GM23338 (cell line): ENCODE data around the gene GDPD2. TPM values are rescaled to one million over a fixed set of nuclear protein-coding genes. Genes with fewer than 3 reads are reported as not detected.

Source experiments
- ATAC-seq: fragments of 200-7000 bp; cut with Tn5 transposase; 3 replicates; pipeline ENCODE4 v1.9.1; 2020
- DNase-seq: peaks from one replicate; pipeline ENCODE4 v3.0.0-alpha.2; 2015; ENCODE audit warnings: low spot score
- H2AFZ ChIP-seq: fragments of 200-600 bp; sonication (generic); 2 replicates; pipeline ENCODE4 v1.8.0; 2016; ENCODE audit warnings: antibody characterized with exemption, mild to moderate bottlenecking, moderate library complexity
- H3F3A ChIP-seq: fragments of 200-600 bp; sonication (generic); replicated peaks from 2 replicates; pipeline ENCODE4 v1.8.0; 2017; ENCODE audit warnings: antibody characterized with exemption, mixed run types, low read depth
- H3K27ac ChIP-seq: fragments of 200-600 bp; sonication (generic); 2 replicates; pipeline ENCODE4 v1.6.1; 2016; ENCODE audit warnings: low read depth
- H3K27me3 ChIP-seq: fragments of 200-600 bp; sonication (generic); 2 replicates; pipeline ENCODE4 v1.8.0; 2016; ENCODE audit warnings: mild to moderate bottlenecking, mixed run types, moderate library complexity; ENCODE audit not compliant: insufficient read depth
- H3K36me3 ChIP-seq: fragments of 200-600 bp; sonication (generic); 2 replicates; pipeline ENCODE4 v1.8.0; 2016; ENCODE audit warnings: mild to moderate bottlenecking; ENCODE audit not compliant: insufficient read depth
- H3K4me1 ChIP-seq: fragments of 200-600 bp; sonication (generic); 2 replicates; pipeline ENCODE4 v1.8.0; 2016; ENCODE audit warnings: mild to moderate bottlenecking, moderate library complexity; ENCODE audit not compliant: insufficient read depth
- H3K4me2 ChIP-seq: fragments of 200-600 bp; sonication (generic); 2 replicates; pipeline ENCODE4 v1.7.1; 2017; ENCODE audit warnings: mixed run types
- H3K4me3 ChIP-seq: fragments of 200-600 bp; sonication (generic); 2 replicates; pipeline ENCODE4 v1.6.1; 2016; ENCODE audit warnings: mixed run types
- H3K79me2 ChIP-seq: fragments of 200-600 bp; sonication (generic); replicated peaks from 2 replicates; pipeline ENCODE4 v1.8.0; 2017; ENCODE audit warnings: mild to moderate bottlenecking; ENCODE audit not compliant: insufficient read depth
- H3K9me2 ChIP-seq: fragments of 200-600 bp; sonication (generic); 2 replicates; pipeline ENCODE4 v1.8.0; 2017; ENCODE audit not compliant: insufficient read depth
- H4K20me1 ChIP-seq: fragments of 200-600 bp; sonication (generic); replicated peaks from 2 replicates; pipeline ENCODE4 v1.8.0; 2017; ENCODE audit warnings: mild to moderate bottlenecking; ENCODE audit not compliant: insufficient read depth
- H3K27ac Mint-ChIP-seq: 2 replicates; pipeline ENCODE4 v1.8.0; 2020; ENCODE audit warnings: inconsistent platforms, mild to moderate bottlenecking, moderate library complexity, mixed read lengths
- H3K27me3 Mint-ChIP-seq: 3 replicates; pipeline ENCODE4 v1.8.0; 2022; ENCODE audit warnings: low read depth, mild to moderate bottlenecking, moderate library complexity, mixed read lengths, inconsistent platforms; ENCODE audit not compliant: insufficient read depth, poor library complexity
- H3K36me3 Mint-ChIP-seq: 3 replicates; pipeline ENCODE4 v1.8.0; 2021; ENCODE audit warnings: low read depth, mild to moderate bottlenecking, inconsistent platforms, moderate library complexity, mixed read lengths
- H3K4me1 Mint-ChIP-seq: 3 replicates; pipeline ENCODE4 v1.8.0; 2020; ENCODE audit warnings: mild to moderate bottlenecking, inconsistent platforms, mixed read lengths
- H3K4me3 Mint-ChIP-seq: 3 replicates; pipeline ENCODE4 v1.8.0; 2021; ENCODE audit warnings: moderate library complexity, mild to moderate bottlenecking, inconsistent platforms, mixed read lengths
- H3K9me3 Mint-ChIP-seq: 3 replicates; pipeline ENCODE4 v1.8.0; 2020; ENCODE audit warnings: moderate library complexity, mild to moderate bottlenecking, inconsistent platforms, mixed read lengths
- CREB1 ChIP-seq: fragments of 250-450 bp; sonication (Bioruptor Pico); IDR thresholded peaks from 2 replicates; pipeline ENCODE4 v1.5.0; 2020; ENCODE audit warnings: low read depth, mild to moderate bottlenecking, moderate library complexity
- EZH2phosphoT487 ChIP-seq: fragments of 200-600 bp; sonication (generic); IDR thresholded peaks from one replicate; pipeline ENCODE4 v1.8.1; 2018; ENCODE audit warnings: antibody characterized with exemption; ENCODE audit not compliant: unreplicated experiment
- JUNB ChIP-seq: IDR thresholded peaks from one replicate; pipeline ENCODE4 v1.6.1; 2016; ENCODE audit warnings: antibody characterized with exemption; ENCODE audit not compliant: unreplicated experiment
- POLR2AphosphoS5 ChIP-seq: IDR thresholded peaks from 2 replicates; pipeline ENCODE4 v1.6.1; 2016; ENCODE audit warnings: antibody characterized with exemption, low read depth
- STAT1 ChIP-seq: IDR thresholded peaks from one replicate; pipeline ENCODE4 v1.6.1; 2016; ENCODE audit warnings: antibody characterized with exemption; ENCODE audit not compliant: unreplicated experiment
- ZNF114 ChIP-seq: fragments of 250-450 bp; sonication (Bioruptor Pico); IDR thresholded peaks from 2 replicates; pipeline ENCODE4 v1.5.0; 2020; ENCODE audit warnings: mild to moderate bottlenecking, moderate library complexity
- ZNF331 ChIP-seq: fragments of 250-450 bp; sonication (Bioruptor Pico); IDR thresholded peaks from 2 replicates; pipeline ENCODE4 v1.5.0; 2020; ENCODE audit warnings: low read depth, mild to moderate bottlenecking, moderate library complexity
- ZNF462 ChIP-seq: fragments of 250-450 bp; sonication (Bioruptor Pico); IDR thresholded peaks from 2 replicates; pipeline ENCODE4 v1.5.0; 2020; ENCODE audit warnings: mild to moderate bottlenecking, moderate library complexity
- polyA plus RNA-seq: library from polyadenylated mRNA; unstranded; fragments of >200 nt; fragmentation: Nextera tagmentation; extraction: Ambion mirVana; gene quantifications from 2 replicates; pipeline ENCODE4 v1.2.1, GENCODE V29; 2016
- total RNA-seq: library from RNA; depleted of rRNA; stranded (reverse); fragments of >200 nt; shearing (Covaris generic); gene quantifications from 2 replicates; pipeline ENCODE4 v1.2.3, GENCODE V29; 2014

The GDPD2 gene
- total and polyA plus RNA-seq, 2 experiments from 2014 or later: 5.2 to 11.3 TPM

DNA sequence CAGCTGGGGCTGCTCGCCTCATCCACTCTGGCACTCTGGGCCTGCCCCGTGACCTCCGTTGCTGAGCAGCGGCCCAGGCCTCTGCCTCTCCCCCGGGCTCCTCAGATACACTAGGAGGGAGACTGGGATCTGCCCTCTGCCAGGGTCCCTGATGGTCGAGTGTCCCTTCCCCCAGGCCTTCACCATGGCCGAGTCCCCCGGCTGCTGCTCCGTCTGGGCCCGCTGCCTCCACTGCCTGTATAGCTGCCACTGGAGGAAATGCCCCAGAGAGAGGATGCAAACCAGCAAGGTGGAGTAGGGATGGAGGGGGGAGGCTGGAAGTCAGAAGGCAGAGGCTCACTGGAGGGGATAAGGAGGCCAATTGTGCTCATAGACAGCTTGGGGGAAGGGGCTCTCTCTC, 1.7 kb downstream of the GDPD2 start (continued):
- TF ChIP-seq JUNB (no peak), ZNF462 (no peak), CREB1 (CRISPR knock-in tag) (no peak)

- Histone ChIP-seq H3K27ac (no peak overlapping the region), H3F3A (no peaks in the 10 kb centered on the region), H3K4me3 (no peak overlapping the region), H3K4me1 (peaks cover 17% of the 10 kb centered on the region), H4K20me1 (no peaks in the 10 kb centered on the region), H3K4me2 (no peak overlapping the region), H3K36me3 (no peaks in the 10 kb centered on the region), H3K27me3 (no peaks in the 10 kb centered on the region), H2AFZ (no peak overlapping the region), H3K9me2 (no peaks in the 10 kb centered on the region), H3K79me2 (no peaks in the 10 kb centered on the region)
- H3K4me1 Mint-ChIP-seq: peaks cover 18% of the 10 kb centered on the region
- H3K36me3 Mint-ChIP-seq: peaks cover 31% of the 10 kb centered on the region
- H3K9me3 Mint-ChIP-seq: peaks cover 3% of the 10 kb centered on the region; the same call in 2 of the 3 replicates
- no peak for DNase-seq
- H3K27me3 Mint-ChIP-seq: peaks cover under 1% of the 10 kb centered on the region
- ATAC-seq: no peak
- no peak overlapping the region for H3K4me3 Mint-ChIP-seq
- H3K27ac Mint-ChIP-seq: no peak overlapping the region
- no peak for TF ChIP-seq POLR2AphosphoS5
- TF ChIP-seq EZH2phosphoT487: no peak
- TF ChIP-seq ZNF114 (CRISPR knock-in tag): no peak
- TF ChIP-seq ZNF331 (CRISPR knock-in tag): no peak
- no peak for TF ChIP-seq STAT1
- TF ChIP-seq JUNB: no peak
- no peak for TF ChIP-seq ZNF462
- TF ChIP-seq CREB1 (CRISPR knock-in tag): no peak
Measured at GRCh38 chrX:70426286-70427278, 3.5 kb downstream of the GDPD2 start.
